HG03108 (cell line): ENCODE data around the gene RAD51B.
"Not testable (repeated sequence)": the region's sequence is repeated elsewhere in the genome, so short reads cannot be mapped to it uniquely, and the experiment has no call there.

Source experiments
- ATAC-seq: cut with Tn5 transposase; IDR thresholded peaks from one replicate; pipeline ENCODE4 v1.9.1; 2021; ENCODE audit warnings: moderate library complexity; ENCODE audit not compliant: unreplicated experiment

Gene RAD51B

GRCh38 chr14:68698773-68699172 is 879.2 kb downstream of the RAD51B start:
- ATAC-seq: not testable (repeated sequence)

- no peak for ATAC-seq
Measured at GRCh38 chr14:68701001-68701741, 881.6 kb downstream of the RAD51B start.

GRCh38 chr14:68702135-68702534 is 882.6 kb downstream of the RAD51B start:
- ATAC-seq: no peak

- no peak for ATAC-seq
Measured at GRCh38 chr14:68702578-68702977, 883.0 kb downstream of the RAD51B start.

GRCh38 chr14:68703093-68703492 is 883.5 kb downstream of the RAD51B start:
- ATAC-seq: no peak

- ATAC-seq: no peak
Measured at GRCh38 chr14:68704736-68705720, 885.4 kb downstream of the RAD51B start.

GRCh38 chr14:68705741-68706283 is 886.2 kb downstream of the RAD51B start:
- ATAC-seq: no peak

GRCh38 chr14:68707482-68707881 is 887.9 kb downstream of the RAD51B start:
- no peak for ATAC-seq

- ATAC-seq: no peak
Measured at GRCh38 chr14:68708343-68708742, 888.8 kb downstream of the RAD51B start.

- ATAC-seq: no peak
Measured at GRCh38 chr14:68709007-68709406, 889.4 kb downstream of the RAD51B start.

- ATAC-seq: no peak
Measured at GRCh38 chr14:68710776-68711175, 891.2 kb downstream of the RAD51B start.

GRCh38 chr14:68711561-68712309 is 892.2 kb downstream of the RAD51B start:
- no peak for ATAC-seq

- ATAC-seq: no peak
Measured at GRCh38 chr14:68712703-68713370, 893.3 kb downstream of the RAD51B start.

GRCh38 chr14:68713782-68714181 is 894.2 kb downstream of the RAD51B start:
- no peak for ATAC-seq

- no peak for ATAC-seq
Measured at GRCh38 chr14:68714991-68715924, 895.7 kb downstream of the RAD51B start.

GRCh38 chr14:68716698-68717097 is 897.1 kb downstream of the RAD51B start:
- no peak for ATAC-seq

- no peak for ATAC-seq
Measured at GRCh38 chr14:68718023-68718990, 898.7 kb downstream of the RAD51B start.
